Endothelial cell (in vitro differentiated cells): ENCODE results near the gene CBX8. TPM values are rescaled to one million over a fixed set of nuclear protein-coding genes. Genes with fewer than 3 reads are reported as not detected.

Source experiments
- DNase-seq: peaks from one replicate; pipeline ENCODE4 v3.0.0; 2021; ENCODE audit warnings: low spot score
- H3K27ac Mint-ChIP-seq: one replicate; pipeline ENCODE4 v1.8.0; 2021; ENCODE audit warnings: mixed read lengths, inconsistent platforms; ENCODE audit not compliant: unreplicated experiment
- H3K27me3 Mint-ChIP-seq: one replicate; pipeline ENCODE4 v1.8.0; 2021; ENCODE audit warnings: mild to moderate bottlenecking, moderate library complexity, mixed read lengths, inconsistent platforms; ENCODE audit not compliant: unreplicated experiment
- H3K36me3 Mint-ChIP-seq: one replicate; pipeline ENCODE4 v1.8.0; 2021; ENCODE audit warnings: mild to moderate bottlenecking, low read depth, mixed read lengths, inconsistent platforms; ENCODE audit not compliant: unreplicated experiment
- H3K4me1 Mint-ChIP-seq: one replicate; pipeline ENCODE4 v1.8.0; 2021; ENCODE audit warnings: mild to moderate bottlenecking, mixed read lengths, inconsistent platforms; ENCODE audit not compliant: unreplicated experiment
- H3K4me3 Mint-ChIP-seq: one replicate; pipeline ENCODE4 v1.8.0; 2021; ENCODE audit warnings: mild to moderate bottlenecking, mixed read lengths, inconsistent platforms; ENCODE audit not compliant: unreplicated experiment
- H3K9me3 Mint-ChIP-seq: one replicate; pipeline ENCODE4 v1.8.0; 2021; ENCODE audit warnings: mixed read lengths, inconsistent platforms; ENCODE audit not compliant: unreplicated experiment
- CTCF ChIP-seq: fragments of 200-600 bp; sonication (generic); IDR thresholded peaks from one replicate; pipeline ENCODE4 v1.5.0; 2021; ENCODE audit warnings: antibody characterized with exemption; ENCODE audit not compliant: unreplicated experiment
- total RNA-seq: library from RNA; stranded (reverse); fragmentation: NEBNext Ultra II Directional; extraction: Animal tissue kit (Norgen Biotek cat#: 25700); gene quantifications from one replicate; pipeline ENCODE4 v1.2.1, GENCODE V29; 2021; ENCODE audit not compliant: unreplicated experiment

Gene CBX8
- total RNA-seq, 1 donor from 2014 or later = 3.3 TPM

- no peak for TF ChIP-seq CTCF
- peak overlapping the region; percentile 73 for H3K4me3 Mint-ChIP-seq
- peaks cover 21% of the 10 kb centered on the region for H3K4me1 Mint-ChIP-seq
- no peaks in the 10 kb centered on the region for H3K9me3 Mint-ChIP-seq
- H3K36me3 Mint-ChIP-seq = no peaks in the 10 kb centered on the region
- H3K27me3 Mint-ChIP-seq = peaks cover 49% of the 10 kb centered on the region
- no peak for DNase-seq
- H3K27ac Mint-ChIP-seq = no peak overlapping the region
Observed at GRCh38 chr17:79806863-79807720, 10.2 kb upstream of the CBX8 start.

- peaks cover 49% of the 10 kb centered on the region for H3K27me3 Mint-ChIP-seq
- DNase-seq = no peak
- no peak overlapping the region for H3K27ac Mint-ChIP-seq
- H3K4me3 Mint-ChIP-seq = peak overlapping the region; percentile 73
- H3K36me3 Mint-ChIP-seq = no peaks in the 10 kb centered on the region
- peaks cover 20% of the 10 kb centered on the region for H3K4me1 Mint-ChIP-seq
- no peak for TF ChIP-seq CTCF
- no peaks in the 10 kb centered on the region for H3K9me3 Mint-ChIP-seq
Observed at GRCh38 chr17:79806446-79806760, 9.5 kb upstream of the CBX8 start.

GRCh38 chr17:79804856-79805696, 8.2 kb upstream of the CBX8 start:
- DNase-seq = no peak
- H3K4me1 Mint-ChIP-seq = peaks cover 20% of the 10 kb centered on the region
- TF ChIP-seq CTCF = no peak
- H3K27ac Mint-ChIP-seq = no peak overlapping the region
- H3K9me3 Mint-ChIP-seq = no peaks in the 10 kb centered on the region
- H3K4me3 Mint-ChIP-seq = no peak overlapping the region
- no peaks in the 10 kb centered on the region for H3K36me3 Mint-ChIP-seq
- peaks cover 48% of the 10 kb centered on the region for H3K27me3 Mint-ChIP-seq

- Mint-ChIP-seq H3K9me3 (no peaks in the 10 kb centered on the region), H3K4me3 (no peak overlapping the region), H3K27ac (no peak overlapping the region), H3K27me3 (peaks cover 51% of the 10 kb centered on the region), H3K4me1 (peaks cover 25% of the 10 kb centered on the region), H3K36me3 (peaks cover 3% of the 10 kb centered on the region)
- TF ChIP-seq CTCF = no peak
- DNase-seq = no peak
Observed at GRCh38 chr17:79803997-79804855, 7.3 kb upstream of the CBX8 start.
